Activated CD4-positive, alpha-beta T cell treated with anti-CD3 and anti-CD28 coated beads, Interleukin-2, amount 50 U/mL, for 48 hours (primary cell): ENCODE data around the gene SMIM26.
"Not testable (repeated sequence)": the region's sequence is repeated elsewhere in the genome, so short reads cannot be mapped to it uniquely, and the experiment has no call there.

Source experiments
- DNase-seq, 2 experiments: peaks; one replicate each; pipeline ENCODE4 v3.0.0-alpha.2; 2020

Gene SMIM26, protein sequence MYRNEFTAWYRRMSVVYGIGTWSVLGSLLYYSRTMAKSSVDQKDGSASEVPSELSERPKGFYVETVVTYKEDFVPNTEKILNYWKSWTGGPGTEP

DNA sequence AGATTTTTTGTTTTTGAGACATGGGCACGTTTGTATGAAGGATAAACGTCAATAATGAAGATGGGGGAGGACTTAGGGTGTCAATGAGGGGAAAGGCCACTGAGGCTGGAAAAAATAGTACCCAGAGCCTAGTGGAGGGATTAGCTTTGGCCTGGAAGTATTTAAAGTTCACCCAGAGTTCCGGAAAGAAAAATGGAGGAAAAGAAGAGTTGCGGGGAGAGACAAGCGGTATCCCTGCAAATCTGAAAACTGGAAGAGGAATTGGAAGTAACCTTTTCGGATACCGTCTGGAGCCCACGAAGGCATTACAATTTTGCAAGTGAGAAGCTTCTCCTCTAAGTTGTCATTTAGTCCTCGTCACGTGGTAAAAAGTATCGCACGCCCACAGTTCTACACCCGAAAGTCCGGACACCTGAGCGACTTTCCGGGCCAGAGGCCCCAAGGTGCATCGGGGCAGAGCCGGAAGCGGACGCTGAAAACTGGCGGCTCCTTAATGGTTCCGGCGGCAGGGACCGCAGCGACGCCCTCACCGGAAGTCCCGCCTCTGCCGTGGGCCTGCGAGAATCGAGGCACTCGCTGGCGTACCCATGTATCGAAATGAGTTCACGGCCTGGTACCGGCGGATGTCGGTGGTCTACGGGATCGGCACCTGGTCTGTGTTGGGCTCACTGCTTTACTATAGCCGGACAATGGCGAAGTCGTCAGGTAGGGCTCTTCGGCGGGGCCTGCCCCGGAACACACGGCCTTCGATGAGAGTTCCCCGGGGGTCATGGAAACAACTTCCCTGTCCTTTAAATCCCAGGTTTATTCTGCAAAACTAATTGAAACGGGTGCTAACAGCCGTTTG is at the start of gene SMIM26:
Gene SMIM26 (plus strand): TSS at position 541 of the 847 bp plus-strand sequence. CDS start 47 bp downstream, at position 588.
- DNase-seq, result peak; percentile 95 to 96

DNA sequence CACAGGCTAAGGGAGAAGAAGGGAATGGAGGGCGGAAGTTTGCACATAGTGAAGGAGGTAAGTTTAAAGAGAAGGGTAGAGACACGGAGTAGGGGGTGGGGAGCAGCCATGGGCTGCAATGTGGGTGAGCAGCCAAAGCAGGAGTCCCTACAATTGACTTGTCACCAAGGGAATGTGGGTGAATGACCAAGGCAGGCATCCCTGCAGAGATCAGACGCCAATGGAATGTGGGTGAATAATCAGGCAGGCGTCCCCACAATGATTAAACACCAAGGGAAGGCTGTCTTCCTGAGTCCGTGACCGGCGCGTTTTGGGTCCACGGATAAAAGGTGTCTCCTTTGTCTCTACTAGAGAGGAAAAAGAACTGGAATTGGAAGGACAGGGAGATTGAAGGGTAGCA is 45.2 kb upstream of the SMIM26 start:
- not testable (repeated sequence) for DNase-seq

DNA sequence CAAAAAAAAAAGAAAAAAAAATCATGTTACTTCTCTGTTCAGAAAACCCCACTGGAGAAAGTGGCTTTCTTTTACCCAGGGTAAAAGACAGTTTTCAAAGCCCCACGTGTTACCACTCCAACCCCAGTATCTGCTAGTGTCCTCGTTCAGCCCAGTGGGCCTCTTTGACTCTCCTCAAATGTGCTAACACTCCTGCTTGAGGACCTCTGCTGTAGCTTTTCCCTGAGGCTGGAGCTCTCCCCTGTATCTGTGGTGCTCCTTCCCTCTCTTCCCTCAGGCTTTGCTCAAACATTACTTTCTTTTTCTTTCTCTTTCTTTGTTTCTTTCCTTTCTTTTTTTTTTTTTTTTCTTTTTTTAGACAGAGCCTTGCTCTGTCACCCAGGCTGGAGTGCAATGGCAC is 44.2 kb upstream of the SMIM26 start:
- DNase-seq, result no peak

DNA sequence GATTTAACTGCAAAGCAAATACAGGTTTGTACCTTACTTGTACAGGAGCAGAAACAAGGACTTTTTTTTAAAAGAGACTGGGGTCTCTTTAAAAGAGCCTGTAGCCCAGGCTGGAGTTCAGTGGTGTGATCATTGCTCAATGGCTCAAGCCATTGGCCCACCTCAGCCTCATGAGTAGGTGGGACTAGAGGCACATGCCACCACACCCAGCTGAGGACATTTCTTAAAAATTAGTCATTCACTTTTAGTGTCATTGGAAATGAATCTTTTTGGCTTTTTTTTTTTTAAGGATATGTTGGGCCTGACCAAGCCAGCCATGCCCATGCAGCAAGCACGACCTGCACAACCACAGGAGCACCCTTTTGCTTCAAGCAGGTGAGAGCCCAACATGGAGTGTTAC is 42.6 kb upstream of the SMIM26 start:
- DNase-seq, result no peak

DNA sequence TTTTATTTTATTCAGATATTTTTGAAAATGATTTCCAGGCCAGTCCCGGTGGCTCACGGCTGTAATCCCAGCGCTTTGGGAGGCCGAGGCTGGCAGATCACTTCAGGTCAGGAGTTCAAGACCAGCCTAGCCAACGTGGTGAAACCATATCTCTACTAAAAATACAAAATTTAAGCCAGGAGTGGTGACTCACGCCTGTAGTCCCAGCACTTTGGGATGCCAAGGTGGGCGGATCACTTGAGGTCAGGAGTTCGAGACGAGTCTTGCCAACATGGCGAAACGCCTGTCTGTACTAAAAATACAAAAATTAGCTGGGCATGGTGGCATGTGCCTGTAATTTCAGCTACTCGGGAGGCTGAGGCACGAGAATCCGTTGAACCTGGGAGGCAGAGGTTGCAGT is 40.5 kb upstream of the SMIM26 start:
- DNase-seq, result not testable (repeated sequence)

DNA sequence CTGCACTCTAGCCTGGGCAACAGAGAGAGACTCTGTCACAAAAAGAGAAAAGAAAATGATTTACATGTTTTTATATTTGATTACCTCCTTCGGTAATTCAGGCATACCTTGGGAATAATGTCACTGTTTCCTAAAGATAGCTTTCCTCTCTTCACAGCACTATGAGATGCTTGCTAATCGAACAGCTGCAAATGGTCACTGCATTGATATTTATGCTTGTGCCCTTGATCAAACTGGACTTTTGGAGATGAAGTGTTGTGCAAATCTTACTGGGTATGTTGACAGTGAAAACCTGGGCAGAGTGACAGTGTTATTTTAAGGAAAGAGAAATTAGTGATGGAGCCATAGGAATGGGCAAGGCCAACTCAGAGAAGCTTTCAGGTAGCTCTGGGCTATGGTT is 39.9 kb upstream of the SMIM26 start:
- no peak for DNase-seq

DNA sequence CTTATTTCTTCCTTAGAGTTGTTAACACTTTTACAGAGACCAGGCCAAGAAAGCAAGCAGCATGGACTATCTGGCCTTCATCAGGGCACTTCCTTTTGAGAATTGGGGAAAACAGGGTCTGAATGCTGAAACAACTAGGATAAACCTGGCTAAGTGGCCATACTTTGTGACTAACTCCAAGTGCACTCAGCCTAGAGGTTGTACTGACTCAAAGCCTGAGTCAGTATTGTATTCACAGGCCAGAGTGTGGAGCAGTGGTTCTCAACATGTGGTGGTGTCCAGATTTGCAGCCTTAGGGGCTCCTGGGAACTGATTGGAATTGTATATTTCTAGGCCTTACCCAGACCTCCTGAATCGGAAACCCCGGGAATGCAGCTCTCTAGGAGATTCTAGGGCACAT is 39.4 kb upstream of the SMIM26 start:
- DNase-seq, result no peak

DNA sequence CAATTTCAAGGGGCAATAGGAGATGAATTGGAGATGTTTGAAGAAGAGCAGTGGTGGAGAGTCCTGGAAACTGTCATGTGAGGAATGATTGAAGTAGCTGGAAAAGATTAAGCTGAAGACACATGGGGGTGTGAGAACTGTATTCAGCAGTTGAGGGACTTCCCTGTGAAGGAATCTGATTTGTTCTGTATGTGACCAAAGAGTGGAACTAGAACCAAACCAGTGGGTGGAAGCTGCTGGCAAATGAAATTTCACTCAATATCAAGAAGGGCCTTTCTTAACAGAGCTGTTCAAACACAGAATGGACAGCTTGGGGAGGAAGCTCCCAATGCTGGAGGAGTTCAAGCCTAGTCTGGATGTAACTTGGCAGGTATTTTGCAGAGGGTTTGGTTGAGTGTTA is 38.2 kb upstream of the SMIM26 start:
- no peak for DNase-seq

DNA sequence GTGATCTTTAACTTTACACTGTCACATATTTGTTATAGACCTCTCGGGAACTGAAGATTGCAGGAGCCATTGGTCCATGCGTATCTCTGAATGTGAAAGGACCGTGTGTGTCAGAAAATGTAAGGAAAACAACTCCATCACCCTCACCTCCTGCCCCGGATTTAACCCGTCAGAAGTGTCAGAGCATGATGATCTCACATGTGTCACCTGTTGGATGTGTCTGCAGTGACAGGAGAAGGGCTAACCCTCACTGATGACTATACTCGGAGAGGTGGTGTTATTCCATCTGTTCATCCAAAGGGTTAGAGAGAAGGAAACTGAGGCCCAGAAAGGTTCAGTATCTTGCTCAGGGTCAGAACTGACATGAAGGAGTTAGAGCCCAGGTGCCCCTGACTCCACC is 34.6 kb upstream of the SMIM26 start:
- DNase-seq, result no peak

DNA sequence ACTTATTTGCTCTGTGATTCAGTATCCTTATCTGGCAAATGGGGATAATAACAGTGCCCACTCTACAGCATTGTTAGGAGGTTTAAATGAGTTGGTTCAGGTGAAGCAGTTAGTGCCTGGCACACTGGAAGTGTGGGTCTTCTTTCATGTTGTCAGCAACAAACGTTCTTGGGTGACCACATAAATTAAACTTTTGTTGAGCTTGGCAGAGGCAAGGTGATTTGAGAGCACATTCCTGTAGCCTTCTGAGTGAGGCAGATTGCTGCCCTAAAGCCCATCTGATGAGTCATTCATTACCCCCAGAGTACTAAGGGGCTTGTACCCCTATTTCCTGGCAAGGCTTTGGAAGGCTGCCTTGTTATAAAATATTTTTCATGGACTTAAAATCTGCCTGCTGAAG is 33.7 kb upstream of the SMIM26 start:
- no peak for DNase-seq

DNA sequence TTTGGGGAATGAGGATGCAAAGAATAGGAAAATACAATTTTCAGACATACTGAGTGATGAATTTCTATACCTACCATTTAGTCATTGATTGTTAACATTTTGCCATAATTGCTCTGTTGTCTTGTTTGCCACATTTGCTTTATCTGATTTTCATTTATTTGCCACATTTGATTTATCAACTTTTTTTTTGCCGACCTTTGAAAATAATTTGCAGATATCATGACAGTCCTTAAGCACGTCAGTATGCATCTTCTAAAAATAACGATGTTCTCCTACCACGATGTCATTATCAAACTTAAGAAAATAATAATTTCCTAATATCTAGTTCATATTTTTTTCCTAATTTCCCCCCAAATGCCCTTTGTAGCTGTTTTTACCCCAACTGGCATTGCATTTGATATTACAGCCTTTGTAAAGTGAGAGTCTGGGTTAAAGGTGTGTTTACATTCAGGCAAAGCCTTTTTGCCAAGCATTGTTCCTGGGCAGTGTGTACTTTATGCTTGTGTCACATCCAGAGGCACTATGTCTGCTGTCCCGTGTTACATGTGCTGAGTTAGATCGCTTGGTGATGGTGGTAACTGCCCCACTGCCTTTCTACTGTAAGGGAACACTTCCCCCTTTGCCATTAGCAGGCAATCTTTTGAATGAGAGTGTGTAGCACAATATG is 33.1 kb upstream of the SMIM26 start:
- DNase-seq, result no peak

DNA sequence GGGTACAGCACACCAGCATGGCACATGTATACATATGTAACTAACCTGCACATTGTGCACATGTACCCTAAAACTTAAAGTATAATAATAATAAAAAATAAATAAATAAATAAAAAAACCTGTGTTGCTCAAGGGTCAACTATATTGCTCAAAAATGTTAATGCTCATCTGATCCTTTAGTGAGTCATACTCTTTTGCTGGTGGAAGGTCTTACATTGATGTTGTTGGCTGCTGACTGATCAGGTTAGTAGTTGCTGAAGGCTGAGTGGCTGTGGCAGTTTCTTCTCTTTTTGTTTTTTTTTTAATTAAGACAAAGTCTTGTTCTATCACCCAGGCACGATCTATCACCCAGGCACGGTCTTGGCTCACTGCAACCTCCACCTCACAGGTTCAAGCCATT is 29.6 kb upstream of the SMIM26 start:
- DNase-seq, result no peak

DNA sequence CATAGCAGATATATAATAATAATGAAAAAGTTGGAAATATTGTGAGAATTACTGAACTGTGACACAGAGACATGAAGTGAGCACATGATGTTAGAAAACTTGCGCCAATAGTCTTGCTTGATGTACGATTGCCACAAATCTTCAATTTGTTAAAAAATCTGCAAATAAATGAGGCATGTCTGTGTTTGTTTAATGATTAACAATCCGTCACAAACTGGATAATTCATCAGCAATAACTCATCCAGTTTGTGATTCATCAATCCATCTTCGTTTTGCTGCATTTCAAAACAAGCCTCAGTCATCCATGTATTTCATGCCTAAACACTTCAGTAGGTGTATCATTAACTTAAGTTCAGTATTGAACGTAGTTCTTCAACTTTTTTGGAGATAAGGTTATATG is 25.5 kb upstream of the SMIM26 start:
- no peak for DNase-seq

DNA sequence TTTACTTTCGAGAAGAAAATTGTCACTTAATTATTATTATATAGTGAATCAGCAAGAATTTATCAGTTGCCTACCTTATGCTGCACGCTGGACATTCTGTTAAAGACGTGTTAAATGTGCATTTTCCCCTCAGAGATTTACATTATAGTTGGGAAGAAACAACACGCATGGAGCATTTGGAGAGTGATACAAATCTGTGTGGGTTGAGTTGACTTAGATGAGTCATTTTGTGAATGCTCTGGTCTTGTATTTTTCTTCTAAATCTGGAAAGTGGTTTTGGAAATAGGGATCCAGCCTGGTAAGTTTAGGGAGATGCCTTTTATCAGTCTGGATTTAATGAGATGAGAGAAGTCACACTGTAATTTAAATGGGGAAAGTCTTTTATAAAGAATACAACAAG is 24.0 kb upstream of the SMIM26 start:
- DNase-seq, result no peak

DNA sequence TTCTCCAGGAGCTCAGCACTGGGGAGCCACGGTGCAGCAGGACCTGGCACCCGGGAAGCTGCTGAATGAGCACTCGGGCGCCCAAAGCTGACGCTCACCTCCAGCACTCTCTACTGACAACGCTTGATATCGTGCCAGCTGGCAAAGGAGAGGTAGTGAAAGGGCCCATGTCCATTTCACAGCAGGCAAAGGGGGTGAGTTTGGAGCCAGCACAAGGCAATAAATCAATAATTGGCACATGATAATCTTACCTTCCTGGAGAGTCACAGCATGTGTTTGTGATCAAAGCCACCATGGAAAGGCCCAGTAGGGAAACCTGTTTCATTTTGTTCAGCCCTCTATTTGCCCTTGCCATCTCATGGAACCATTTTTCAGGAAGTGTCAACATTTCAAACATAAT is 23.3 kb upstream of the SMIM26 start:
- DNase-seq, result no peak

DNA sequence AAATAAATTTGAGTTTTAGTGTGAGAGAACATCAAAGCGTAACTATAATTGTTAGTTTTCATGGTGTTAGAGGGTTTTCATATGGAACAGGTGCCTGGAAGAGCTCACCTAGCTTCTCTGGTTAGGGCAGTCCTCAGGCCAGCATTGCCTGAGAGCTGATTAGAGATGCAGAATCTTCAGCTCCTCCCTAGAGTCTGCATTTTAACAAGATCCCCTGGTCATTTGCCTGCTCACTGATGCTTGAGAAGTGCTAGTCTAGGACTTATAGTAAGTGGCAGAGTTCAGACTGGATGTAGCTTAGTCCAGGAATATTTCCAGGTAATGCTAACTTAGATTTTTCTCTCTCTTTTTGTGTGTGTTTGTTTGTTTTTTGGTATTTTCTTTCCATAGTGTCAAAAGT is 21.7 kb upstream of the SMIM26 start:
- DNase-seq, result no peak

DNA sequence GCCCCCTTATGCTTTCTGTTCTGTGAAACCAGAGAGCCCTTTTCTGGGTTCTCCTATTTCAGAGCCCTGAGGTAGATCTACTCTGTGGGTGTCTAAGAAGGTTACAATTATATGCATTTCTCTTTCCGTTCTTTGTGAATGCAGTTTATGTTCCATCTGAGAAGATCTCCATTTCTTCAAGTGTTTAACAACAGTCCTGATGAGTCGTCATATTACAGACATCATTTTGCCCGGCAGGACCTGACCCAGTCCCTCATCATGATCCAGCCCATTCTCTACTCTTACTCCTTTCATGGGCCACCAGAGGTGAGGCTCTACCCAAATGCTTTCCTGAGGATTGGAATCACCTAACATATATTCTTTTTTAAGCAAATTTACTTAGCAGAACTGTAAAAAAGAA is 18.8 kb upstream of the SMIM26 start:
- no peak for DNase-seq

DNA sequence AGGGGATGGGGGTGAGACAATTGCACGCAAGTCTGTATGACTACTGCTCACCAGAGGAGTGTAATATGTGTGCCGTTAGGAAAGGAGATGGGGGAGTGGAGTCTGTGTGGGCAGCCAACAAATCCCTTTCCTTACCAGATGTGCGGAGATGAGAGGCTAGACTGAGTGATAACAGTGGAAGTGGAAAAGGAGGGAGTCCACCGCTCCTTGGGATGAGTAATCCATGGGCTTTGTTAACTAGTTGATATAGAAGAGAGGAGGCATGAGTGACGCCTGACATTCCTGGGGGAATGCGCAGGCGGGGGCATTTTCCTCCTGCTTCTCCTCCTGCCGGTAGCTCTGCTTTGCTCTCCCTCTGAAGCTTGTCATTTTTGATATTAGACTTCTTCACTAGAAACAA is 13.5 kb upstream of the SMIM26 start:
- no peak for DNase-seq

DNA sequence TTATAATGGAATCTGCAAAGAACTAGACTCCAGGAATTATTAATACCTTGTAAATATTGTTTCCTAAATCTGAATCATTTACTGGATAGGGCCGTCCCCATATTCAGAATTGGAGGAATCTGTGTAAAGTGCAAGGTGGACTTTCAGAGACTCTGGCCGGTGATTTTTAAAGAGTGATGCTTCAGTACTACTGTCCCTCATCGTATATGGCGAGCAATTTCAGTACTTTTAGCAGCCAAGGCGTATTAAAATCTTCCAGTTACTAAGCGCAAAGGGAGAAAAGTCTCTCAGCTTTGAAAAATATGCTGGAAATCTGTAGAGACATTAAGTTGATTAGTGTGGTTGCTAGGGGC is 483 bp downstream of the SMIM26 start:
- DNase-seq, result no peak

DNA sequence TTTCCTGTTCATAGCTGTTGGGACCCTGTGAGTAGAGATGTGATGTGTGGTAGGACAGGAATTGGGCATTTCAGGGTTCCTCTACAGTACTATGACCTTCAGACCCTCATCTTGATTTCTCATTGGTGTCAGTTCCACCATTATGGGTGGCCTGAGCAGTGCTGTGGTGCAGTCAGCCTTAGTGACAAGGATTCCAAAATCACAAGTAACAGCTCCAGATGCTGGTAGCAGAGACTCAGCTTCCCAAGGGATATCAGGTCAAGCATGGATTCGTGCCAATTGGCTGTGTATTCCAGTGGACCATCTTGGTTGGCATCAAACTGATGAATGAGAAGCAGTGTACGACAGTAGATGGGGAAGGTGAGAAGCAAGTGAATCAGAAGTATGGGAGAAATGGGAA is 3.8 kb downstream of the SMIM26 start:
- DNase-seq, result no peak

DNA sequence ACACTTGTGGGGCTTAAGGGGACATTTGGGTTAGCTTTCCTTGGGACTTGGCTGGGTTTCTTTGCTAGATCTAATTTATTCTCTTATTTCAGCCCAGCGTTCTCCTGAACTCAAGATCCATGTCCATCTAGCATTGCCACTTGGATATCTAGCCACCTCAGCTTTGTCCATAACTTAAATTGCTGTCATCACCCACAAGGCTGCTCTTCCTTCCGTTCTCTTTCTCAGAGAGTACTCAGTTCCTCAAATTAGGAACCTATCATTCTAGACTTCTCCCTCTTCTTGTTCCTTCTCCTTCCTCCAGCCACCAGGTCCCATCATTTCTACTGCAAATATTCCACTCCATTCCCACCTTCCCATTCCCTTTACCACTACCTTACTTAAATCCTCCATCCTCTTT is 4.3 kb downstream of the SMIM26 start:
- no peak for DNase-seq

DNA sequence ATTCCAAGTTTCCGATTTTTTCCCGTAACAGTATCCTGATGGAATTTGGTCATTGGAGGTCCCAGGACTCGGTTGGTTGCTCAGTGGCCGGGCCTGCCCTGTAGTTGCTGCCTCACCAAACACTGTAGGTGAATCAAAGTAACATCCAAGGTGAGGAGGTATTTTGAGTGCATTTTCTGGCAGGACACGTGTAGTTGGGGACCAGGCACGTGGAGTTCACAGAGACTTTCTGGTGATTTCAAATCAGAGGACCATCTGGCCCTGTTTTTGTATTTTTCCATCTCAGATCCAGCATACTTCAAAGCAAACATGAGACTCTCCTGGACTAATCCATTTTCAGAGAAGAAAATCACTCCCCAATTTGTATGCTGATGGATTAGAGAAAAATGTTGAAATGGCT is 10.7 kb downstream of the SMIM26 start:
- no peak for DNase-seq

DNA sequence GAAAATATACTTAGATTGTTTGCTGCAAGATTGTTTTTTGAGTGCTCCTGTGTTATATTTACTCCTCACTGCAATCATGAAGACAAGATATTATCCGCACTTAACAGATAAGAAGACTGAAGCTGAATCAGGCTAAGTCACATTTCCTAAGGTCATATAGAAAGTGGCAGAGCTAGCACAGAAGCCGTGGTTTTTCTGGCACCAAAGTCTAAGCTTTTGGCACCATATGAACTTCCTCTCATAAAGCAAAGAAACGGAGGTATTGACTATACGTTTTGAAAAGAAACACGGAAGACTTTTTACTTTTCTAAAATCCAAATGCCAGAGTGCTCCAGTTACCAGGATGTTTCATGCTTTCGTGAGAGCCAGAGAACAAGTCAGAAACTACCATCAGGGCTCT is 11.3 kb downstream of the SMIM26 start:
- DNase-seq, result no peak

DNA sequence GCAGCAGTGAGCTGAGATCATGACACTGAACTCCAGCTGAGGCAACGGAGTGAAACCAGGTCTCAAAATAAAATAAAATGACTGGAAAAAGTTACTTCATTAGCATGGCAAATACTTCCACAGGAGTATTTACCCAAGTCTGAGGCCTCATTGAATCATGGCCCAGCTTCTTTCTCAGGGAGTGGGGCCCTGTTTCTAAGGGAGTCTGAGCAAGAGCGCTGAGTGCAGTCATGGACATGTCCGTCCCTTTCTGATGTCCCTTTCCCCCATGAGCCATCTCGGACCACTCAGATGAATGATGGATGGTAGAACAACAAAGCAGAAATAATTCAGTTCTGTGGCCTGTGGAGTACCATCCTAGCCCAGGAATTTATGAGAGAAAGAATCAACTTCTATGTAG is 12.8 kb downstream of the SMIM26 start:
- DNase-seq, result no peak

DNA sequence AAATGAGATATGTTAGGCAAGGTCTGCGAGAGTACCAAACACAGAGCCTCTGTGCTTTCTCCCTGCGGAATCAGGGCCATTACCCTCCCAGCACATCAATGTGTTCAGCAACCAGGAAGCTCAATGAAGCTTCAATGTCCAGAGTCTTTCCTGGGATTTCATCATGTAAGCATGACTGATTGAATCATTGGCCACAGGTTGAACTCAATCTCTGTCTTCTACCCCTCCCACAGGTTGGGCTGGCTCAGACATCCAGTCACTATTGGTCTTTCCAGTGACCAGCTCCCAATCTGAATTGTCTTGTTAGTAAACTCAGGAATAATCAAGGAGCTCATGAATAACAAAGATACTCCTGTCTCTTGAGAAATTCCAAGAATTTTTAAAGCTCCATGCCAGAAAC is 17.9 kb downstream of the SMIM26 start:
- no peak for DNase-seq
